ENCODE data around the gene RAD51B. TPM values are rescaled to one million over a fixed set of nuclear protein-coding genes. Genes with fewer than 3 reads are reported as not detected.

RAD51B gene
- total and polyA plus RNA-seq, 7 donors = 2.4 to 24.4 (median 7.1) TPM

DNA sequence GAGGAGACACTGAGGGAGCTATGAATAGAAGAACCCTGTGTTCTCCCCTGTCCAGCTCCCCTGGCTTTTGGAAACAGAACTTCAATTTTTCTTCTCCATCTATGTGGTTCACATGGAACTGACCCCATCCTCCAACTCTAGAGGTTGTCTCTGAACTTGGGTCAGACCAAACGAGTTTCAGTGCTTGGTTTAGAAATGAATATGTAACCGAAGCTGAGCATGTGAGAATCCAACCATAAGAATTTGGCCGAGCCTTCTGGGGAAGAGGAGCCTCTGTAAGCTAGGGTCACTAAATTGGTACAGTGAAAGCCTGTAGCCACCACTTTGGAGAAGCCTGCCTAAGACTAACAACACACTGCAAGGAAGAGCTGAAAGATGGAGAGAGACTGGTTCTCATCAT is 508.9 kb downstream of the RAD51B start:
- Histone ChIP-seq H3K27ac (no peak overlapping the region), H3K4me1 (peaks cover 0 to 17% (median 7%) of the 10 kb centered on the region in 4 donors), H3K4me3 (no peak overlapping the region), H3K36me3 (no peaks in the 10 kb centered on the region), H3K27me3 (no peaks in the 10 kb centered on the region), H3K9me3 (no peaks in the 10 kb centered on the region)
- WGBS, 2 donors = 83 to 92% methylated on average over 3 of the region's 3 CpGs
- TF ChIP-seq EP300 (IDR thresholded peaks at IDR 0.05) (no peak), POLR2AphosphoS5 (IDR thresholded peaks at IDR 0.05) (no peak), POLR2A (IDR thresholded peaks at IDR 0.05) (no peak), CTCF (IDR thresholded peaks at IDR 0.05) (no peak)
- DNase-seq = no peak
- intact Hi-C loops (cut with DNase I) = no loop called here

DNA sequence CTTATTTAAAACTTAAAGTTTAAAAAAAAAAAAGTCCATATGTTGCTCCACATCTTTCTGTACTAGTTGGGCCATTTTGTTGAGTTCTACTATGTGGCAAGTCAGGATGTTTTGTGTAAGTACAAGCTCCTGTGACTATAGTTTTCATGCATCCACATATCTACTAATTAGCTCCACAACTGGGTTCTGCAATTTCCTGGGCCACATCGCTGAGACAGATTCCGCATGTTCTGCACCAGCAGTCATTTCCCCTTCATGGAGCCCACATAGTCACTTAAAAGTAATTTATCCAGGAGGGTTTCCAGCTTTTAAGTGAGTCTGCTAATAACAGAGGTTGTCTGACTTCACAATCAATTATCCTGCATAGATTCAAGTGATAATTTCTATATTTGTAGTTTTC is 511.8 kb downstream of the RAD51B start:
- Histone ChIP-seq H3K36me3 (no peaks in the 10 kb centered on the region), H3K9me3 (no peaks in the 10 kb centered on the region), H3K27ac (no peak overlapping the region), H3K27me3 (no peaks in the 10 kb centered on the region), H3K4me1 (peaks cover 0 to 15% (median 5%) of the 10 kb centered on the region in 4 donors), H3K4me3 (no peak overlapping the region)
- WGBS, 2 donors = 88 to 92% methylated on average over 2 of the region's 2 CpGs
- no peak for TF ChIP-seq POLR2AphosphoS5 (IDR thresholded peaks at IDR 0.05)
- no peak for TF ChIP-seq CTCF (IDR thresholded peaks at IDR 0.05)
- TF ChIP-seq POLR2A (IDR thresholded peaks at IDR 0.05) = no peak
- no peak for TF ChIP-seq EP300 (IDR thresholded peaks at IDR 0.05)
- intact Hi-C loops (cut with DNase I) = no loop called here
- no peak for DNase-seq

GRCh38 chr14:68331991-68332390 is 512.4 kb downstream of the RAD51B start:
- intact Hi-C loops (cut with DNase I) = no loop called here
- H3K4me3 ChIP-seq = no peak overlapping the region
- WGBS, 2 donors = 78 to 86% methylated on average over 1 of the region's 1 CpG
- H3K9me3 ChIP-seq = no peaks in the 10 kb centered on the region
- TF ChIP-seq POLR2A (IDR thresholded peaks at IDR 0.05) (no peak), CTCF (IDR thresholded peaks at IDR 0.05) (no peak), POLR2AphosphoS5 (IDR thresholded peaks at IDR 0.05) (no peak), EP300 (IDR thresholded peaks at IDR 0.05) (no peak)
- no peaks in the 10 kb centered on the region for H3K27me3 ChIP-seq
- H3K4me1 ChIP-seq = peaks cover 0 to 11% (median 5%) of the 10 kb centered on the region in 4 donors
- H3K36me3 ChIP-seq = no peaks in the 10 kb centered on the region
- no peak overlapping the region for H3K27ac ChIP-seq
- DNase-seq = no peak

- no peak overlapping the region for H3K4me3 ChIP-seq
- DNase-seq = no peak
- H3K27me3 ChIP-seq = no peaks in the 10 kb centered on the region
- no peaks in the 10 kb centered on the region for H3K36me3 ChIP-seq
- no peaks in the 10 kb centered on the region for H3K9me3 ChIP-seq
- intact Hi-C loops (cut with DNase I) = no loop called here
- WGBS, 2 donors = 74 to 86% methylated on average over 2 of the region's 2 CpGs
- peak overlapping the region in 1 of 4 donors; percentile 18 for H3K27ac ChIP-seq
- TF ChIP-seq POLR2A (IDR thresholded peaks at IDR 0.05) (no peak), POLR2AphosphoS5 (IDR thresholded peaks at IDR 0.05) (no peak), CTCF (IDR thresholded peaks at IDR 0.05) (no peak), EP300 (IDR thresholded peaks at IDR 0.05) (no peak)
- peaks cover 0 to 13% (median 6%) of the 10 kb centered on the region in 4 donors for H3K4me1 ChIP-seq
Observed at GRCh38 chr14:68333262-68333661, 513.7 kb downstream of the RAD51B start.

DNA sequence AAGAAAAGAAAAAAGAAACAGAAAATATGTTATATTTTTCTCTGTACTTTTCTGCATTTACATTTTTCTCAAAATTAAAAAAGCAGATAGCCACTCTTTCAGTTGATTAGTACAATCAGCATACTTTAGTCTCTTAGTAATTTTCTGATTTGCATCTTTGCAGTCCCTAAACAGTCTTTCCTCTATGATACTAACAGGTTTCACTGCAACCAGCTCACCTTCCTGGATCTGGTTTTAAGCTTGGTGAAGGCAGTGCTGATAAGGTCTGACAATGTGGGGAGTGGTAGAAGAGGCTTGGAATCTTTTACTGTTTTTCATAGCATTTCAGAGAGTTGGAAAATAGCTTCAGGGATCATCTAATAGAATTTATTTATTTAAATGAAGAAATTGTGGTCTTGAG is 515.7 kb downstream of the RAD51B start:
- DNase-seq = no peak
- H3K4me1 ChIP-seq = peaks cover 0 to 15% (median 6%) of the 10 kb centered on the region in 4 donors
- TF ChIP-seq EP300 (IDR thresholded peaks at IDR 0.05) (no peak), POLR2A (IDR thresholded peaks at IDR 0.05) (no peak), POLR2AphosphoS5 (IDR thresholded peaks at IDR 0.05) (no peak), CTCF (IDR thresholded peaks at IDR 0.05) (no peak)
- H3K4me3 ChIP-seq = no peak overlapping the region
- H3K27ac ChIP-seq = no peak overlapping the region
- no peaks in the 10 kb centered on the region for H3K36me3 ChIP-seq
- intact Hi-C loops (cut with DNase I) = no loop called here
- H3K27me3 ChIP-seq = no peaks in the 10 kb centered on the region
- H3K9me3 ChIP-seq = no peaks in the 10 kb centered on the region
